Stimulated activated effector memory CD8-positive, alpha-beta T cell treated with anti-CD3 and anti-CD28 coated beads, Interleukin-12 subunit alpha, Interleukin-12 subunit beta, amount 100 ng/mL, for 72 hours (primary cell): ENCODE data around the gene ATP13A1.
"Not testable (repeated sequence)": the region's sequence is repeated elsewhere in the genome, so short reads cannot be mapped to it uniquely, and the experiment has no call there.

Experiments
- ATAC-seq: fragments of 150-1000 bp; cut with Tn5 transposase; 2 replicates; pipeline ENCODE4 v1.10.0; 2021
- DNase-seq, 2 donors: peaks; one replicate each; pipeline ENCODE4 v3.0.0; 2021 to 2022; ENCODE audit warnings: low spot score in 2 of 2
- H3K27ac Mint-ChIP-seq: one replicate; pipeline ENCODE4 v1.8.0; 2022; ENCODE audit warnings: mild to moderate bottlenecking, mixed read lengths
- H3K36me3 Mint-ChIP-seq: one replicate; pipeline ENCODE4 v1.8.0; 2022; ENCODE audit warnings: mild to moderate bottlenecking, mixed read lengths
- H3K4me1 Mint-ChIP-seq: one replicate; pipeline ENCODE4 v1.8.0; 2022; ENCODE audit warnings: mixed read lengths
- H3K4me3 Mint-ChIP-seq: one replicate; pipeline ENCODE4 v1.8.0; 2022; ENCODE audit warnings: mild to moderate bottlenecking, mixed read lengths
- H3K9me3 Mint-ChIP-seq: one replicate; pipeline ENCODE4 v1.8.0; 2022; ENCODE audit warnings: mixed read lengths

ATP13A1 gene

GRCh38 chr19:19598728-19599451 is 64.6 kb downstream of the ATP13A1 start:
- Mint-ChIP-seq H3K36me3 (peaks cover 92% of the 10 kb centered on the region), H3K27ac (peak overlapping the region; percentile 100), H3K4me3 (peak overlapping the region; percentile 80), H3K4me1 (peaks cover 71% of the 10 kb centered on the region)
- DNase-seq (peak; percentile 38 to 81), ATAC-seq (peak; percentile 76)
- not testable (repeated sequence) for H3K9me3 Mint-ChIP-seq

DNA sequence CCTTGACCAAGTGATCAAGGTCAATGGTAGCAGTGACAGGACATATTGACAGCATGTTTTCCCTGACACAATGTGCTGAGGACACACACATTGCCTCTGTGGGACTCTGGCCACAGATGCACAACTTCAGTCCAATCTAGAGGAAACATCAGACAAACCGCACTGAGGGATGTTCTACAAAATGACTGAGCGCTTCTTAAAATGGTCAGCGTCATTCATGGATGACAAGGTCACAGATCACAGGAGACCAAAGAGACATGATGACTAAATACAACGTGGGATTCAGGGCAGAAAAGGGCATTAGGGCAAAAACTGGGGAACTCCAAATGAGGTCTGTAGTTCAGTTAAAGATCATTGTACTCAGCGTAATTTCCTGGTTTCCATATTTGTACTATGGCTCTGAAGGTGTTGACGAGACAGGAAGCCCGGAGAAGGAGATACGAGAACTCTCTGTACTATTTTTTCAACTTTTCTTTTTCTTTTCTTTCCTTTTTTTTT is 65.6 kb downstream of the ATP13A1 start:
- Mint-ChIP-seq H3K27ac (peak overlapping the region; percentile 100), H3K4me1 (peaks cover 71% of the 10 kb centered on the region), H3K36me3 (peaks cover 91% of the 10 kb centered on the region), H3K4me3 (peak overlapping the region; percentile 80), H3K9me3 (no peaks in the 10 kb centered on the region)
- peak; percentile 43 to 78 for DNase-seq
- peak; percentile 85 for ATAC-seq
